GM21390 (cell line): ENCODE results near the gene WIZ.

ENCODE experiments used
- ATAC-seq: cut with Tn5 transposase; IDR thresholded peaks from one replicate; pipeline ENCODE4 v1.9.1; 2021; ENCODE audit not compliant: unreplicated experiment

WIZ gene

DNA sequence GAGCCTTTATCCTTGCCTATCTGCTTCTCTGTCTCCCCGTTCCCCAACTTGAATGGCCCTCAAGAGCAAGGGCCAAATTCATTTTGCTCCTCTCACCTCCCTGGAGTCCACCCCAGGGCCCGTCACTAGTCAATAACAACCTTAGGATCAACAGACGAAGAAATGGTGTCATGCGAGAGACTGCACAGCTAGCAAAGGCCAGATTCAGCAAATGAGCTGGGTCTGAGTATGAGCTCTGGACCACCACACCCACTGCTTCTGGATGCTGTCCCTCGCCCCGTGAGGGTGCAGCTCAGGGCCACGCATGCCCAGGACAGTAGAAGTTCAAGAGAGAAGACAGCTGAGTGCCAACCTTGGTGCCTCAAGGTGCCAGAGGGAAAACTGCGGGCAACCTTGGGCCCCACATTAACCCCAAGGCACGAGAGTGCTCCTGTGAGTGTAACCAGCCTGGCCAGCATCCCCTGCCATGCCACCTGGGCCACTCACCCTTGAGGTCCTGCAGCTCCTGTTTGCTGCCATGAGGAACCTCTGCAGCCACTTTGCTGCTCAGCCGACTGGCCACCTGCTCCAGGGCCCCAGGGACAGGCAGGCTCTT, 19.1 kb downstream of the WIZ start:
- ATAC-seq, result no peak

DNA sequence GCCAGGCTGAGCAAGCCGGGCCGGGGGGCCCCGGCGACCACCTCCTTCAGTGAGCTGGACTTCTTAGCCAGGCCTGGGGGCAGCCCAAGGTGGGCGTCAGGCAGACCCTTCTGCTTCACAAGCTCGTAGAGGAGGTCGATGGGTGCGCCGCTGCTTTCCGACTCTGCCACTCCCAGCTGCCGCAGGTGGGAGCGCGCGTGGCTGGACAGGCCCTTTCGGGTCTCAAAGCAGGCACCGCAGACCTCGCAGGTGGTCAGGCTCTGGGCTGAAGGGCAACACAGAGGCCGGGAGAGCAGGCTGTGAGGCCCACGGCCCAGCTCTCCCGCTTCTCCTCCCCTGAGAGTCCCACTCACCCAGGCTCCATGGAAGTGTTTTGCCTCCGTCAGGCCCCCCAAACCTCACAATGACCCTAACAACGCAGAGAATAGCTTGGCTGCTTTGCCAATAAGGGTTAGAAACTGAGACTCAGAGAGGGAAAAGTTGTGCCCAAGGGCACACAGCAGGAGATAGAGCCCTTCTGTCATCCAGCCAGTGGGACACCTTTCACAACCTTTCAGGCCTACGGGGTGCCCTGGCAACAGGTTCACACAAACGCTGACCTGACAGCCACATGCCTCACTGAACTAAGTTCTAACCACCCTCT, 19.8 kb downstream of the WIZ start:
- no peak for ATAC-seq

DNA sequence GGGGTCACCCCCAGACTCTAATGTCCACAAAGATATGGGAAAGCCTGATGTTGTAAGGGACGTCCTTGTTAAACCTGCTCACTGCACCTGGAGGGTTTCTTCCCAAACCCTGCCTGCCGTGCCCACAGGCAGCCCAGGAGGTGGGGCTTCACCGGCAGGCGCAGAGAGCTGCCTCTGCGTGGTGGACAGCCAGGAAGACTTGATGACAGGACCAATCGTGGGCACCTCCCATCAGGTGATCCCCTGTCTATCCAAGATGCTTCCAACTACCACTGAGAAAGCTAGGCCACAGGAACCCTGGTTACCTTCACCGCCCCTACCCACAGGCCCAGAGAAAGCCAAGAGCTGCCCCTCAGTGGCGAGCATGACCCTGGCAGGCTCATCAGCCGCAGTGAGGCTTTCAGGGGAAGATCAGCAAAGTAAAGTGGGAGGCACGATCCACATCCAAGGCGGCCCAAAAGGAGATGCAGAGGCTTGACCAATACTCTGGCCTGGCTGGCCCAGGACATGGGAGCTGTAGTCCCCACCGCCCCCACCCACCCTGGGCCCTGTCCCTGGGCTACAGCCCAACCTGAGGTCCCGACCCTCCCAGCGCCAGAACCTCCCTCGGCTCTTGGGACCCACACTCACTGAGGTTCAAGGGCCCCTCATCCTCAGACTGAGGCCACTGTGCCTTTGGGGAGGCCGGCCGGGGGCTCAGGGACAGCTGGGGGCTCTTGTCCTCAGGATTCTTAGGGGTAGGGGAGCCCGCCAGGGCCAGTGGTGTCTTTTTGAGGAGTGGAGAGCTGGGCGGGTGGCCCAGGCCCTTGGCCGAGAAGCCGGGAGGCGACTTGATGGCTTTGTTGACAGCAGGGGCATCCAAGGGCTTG, 20.6 kb downstream of the WIZ start:
- ATAC-seq, result no peak

DNA sequence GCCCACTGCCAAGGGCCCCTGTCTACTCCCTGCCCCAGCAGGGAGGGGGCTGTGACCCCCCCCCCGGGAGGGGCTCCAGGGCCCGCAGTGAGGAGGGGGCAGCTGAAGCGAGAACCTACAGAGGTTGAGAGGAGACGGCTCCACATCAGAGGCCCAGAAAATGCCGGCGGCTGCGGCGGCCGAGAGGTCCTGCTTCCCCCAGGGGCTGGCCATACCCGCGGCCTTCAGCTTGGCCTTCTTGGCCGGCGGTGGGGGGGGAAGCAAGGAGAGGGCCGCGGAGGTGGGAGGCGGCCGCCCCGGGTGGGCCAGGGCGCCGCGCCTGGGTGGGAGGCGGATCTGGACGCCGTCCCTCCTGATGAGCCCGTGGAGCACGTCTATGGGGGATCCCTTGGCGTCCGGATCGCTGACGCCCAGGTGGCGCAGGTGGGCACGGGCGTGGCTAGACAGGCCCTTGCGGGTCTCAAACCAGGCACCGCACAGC, 21.7 kb downstream of the WIZ start:
- ATAC-seq, result no peak

DNA sequence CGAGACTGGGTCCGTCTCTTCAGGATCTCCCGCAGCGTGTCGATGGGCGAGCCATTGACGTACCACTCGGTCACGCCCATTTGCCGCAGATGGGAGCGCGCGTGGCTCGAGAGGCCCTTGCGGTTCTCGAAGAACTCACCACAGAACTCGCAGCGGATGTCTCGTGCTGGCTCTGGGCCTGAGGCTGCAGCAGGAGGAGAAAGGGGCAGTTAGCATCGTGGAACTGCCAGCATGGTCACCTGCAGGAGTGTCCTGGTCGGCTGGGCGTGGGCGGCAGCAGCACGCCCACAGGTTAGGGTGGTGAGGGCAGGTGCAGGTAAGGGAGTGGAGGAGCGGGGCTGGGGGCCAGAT, 22.4 kb downstream of the WIZ start:
- no peak for ATAC-seq

DNA sequence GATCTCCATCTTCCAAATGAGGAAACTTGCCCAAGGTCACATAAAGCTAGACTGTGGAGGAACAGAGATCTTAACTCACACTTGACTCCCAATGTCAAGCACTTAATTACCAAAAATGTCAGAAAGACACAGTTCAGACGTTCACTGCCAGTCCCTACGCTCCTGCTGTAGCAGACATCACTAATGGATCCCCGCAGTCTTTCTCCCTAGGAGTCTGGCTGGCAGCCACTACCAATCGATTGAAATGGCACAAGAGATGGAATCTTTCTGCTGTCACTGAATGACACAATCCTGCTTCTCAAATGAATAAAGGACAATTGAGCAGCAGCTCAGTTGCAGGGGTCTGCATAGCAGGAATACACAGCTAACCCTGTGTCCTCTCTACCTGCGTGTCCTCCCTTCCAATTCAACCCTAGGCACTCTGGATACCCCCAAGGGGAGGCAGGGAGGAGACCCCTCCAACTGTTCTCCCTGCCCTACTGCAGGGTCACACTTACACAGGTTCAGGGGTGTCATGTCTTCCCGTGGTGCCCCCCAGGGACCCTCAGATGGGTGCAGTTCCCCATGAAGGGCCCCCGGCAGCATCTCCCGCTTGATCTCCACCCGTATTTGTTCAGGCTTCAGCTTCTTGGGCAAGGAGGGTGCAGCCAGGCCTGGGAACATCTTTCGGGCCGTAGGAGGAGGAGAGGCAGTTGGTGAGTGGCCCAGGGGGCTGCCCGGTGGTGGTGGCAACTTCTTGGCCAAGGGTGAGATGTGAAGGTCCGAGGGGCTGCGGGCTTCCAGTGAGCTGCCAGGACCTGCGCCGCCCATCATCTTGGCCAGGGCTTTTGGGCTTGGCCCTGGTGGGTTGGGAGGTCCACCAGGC, 23.0 kb downstream of the WIZ start:
- no peak for ATAC-seq

DNA sequence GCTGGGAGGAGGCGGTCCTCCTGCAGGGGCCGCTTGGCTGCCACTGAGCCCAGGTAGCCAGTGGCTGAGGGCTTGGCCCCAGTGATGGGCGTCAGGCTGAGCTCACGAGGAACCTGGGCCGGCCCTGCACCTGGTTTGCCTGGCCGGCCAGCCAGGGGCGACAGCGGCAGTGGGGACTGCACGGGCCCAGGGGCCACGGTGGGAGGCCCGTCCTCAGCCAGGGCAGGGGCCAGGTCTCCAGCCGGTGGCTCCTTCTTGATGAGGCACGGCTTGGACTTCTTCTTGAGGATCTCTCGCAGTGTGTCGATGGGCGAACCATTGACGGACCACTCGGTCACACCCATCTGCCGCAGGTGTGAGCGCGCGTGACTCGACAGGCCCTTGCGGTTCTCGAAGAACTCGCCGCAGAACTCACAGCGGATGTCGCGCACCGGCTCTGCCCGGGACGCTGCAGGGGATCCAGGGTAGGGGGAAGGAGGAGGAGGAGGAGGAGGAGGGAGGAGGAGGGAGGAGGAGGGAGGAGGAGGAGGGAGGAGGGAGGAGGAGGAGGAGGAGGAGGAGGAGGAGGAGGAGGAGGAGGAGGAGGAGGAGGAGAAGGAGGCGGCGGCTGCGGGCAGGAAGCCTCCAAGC, 24.3 kb downstream of the WIZ start:
- ATAC-seq, result no peak

DNA sequence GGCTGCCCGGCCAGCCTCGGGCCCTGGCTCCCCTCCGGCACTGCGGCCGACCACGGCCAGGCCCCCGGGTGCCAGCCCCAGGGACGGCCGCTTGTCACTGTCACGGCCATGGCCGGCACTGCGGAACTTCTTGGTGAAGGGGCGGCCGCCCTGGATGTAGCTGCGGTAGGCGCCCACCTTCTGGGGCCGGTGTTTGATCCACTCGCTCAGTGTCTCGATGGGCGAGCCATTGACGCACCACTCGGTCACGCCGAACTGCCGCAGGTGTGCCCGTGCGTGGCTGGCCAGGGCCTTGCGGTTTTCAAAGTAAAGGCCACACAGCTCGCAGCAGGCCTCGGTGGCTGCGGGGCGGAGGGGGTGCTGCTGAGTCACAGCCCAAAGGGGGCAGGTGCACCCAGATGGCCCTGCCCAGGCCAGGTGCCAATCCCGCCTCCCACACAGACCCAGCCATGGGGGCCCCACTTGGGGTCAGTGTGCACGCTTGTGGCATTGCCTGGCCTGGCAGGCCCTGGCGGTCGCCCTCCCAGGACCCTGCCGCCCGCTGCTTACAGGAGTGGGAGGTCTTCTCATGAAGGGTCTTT, 25.0 kb downstream of the WIZ start:
- ATAC-seq, result no peak

DNA sequence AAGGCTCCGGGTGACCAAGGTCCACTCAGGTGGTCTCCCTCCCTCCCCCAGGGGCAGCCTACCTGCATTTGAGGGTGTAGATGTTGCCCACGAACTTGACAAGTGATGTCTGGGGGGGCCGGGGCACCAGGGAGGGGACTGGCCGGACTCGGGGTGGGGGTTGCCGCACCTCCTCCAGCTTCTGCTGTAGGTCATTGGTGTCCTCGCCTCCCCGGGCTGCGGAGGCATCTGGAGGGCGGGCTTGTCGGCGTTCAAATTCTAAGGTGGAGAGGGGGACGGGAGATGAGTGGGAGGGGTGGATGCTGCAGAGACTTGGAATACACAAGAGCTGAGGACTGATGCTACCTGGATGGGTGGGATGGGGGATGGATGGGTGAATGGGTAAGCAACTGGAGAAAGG, 25.6 kb downstream of the WIZ start:
- no peak for ATAC-seq

DNA sequence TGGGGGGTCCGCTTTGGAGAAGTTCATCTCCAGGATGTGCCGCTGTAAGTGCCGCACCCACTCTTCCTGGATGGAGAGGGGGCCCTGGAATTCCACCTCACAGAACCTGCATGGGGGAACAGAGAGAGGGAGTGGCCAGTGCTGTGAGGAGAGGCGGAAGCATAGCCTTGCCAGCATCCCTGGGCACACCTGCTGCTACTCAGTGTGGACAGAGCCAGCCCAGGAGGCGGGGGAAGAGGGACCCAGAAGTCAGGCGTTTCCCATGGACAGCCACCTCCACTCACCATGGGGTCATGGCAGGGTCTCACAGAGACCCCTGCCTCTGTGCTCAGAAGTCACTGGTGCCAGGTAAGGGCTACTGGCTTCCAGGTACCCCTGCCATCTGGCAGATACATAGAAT, 26.6 kb downstream of the WIZ start:
- ATAC-seq, result no peak

DNA sequence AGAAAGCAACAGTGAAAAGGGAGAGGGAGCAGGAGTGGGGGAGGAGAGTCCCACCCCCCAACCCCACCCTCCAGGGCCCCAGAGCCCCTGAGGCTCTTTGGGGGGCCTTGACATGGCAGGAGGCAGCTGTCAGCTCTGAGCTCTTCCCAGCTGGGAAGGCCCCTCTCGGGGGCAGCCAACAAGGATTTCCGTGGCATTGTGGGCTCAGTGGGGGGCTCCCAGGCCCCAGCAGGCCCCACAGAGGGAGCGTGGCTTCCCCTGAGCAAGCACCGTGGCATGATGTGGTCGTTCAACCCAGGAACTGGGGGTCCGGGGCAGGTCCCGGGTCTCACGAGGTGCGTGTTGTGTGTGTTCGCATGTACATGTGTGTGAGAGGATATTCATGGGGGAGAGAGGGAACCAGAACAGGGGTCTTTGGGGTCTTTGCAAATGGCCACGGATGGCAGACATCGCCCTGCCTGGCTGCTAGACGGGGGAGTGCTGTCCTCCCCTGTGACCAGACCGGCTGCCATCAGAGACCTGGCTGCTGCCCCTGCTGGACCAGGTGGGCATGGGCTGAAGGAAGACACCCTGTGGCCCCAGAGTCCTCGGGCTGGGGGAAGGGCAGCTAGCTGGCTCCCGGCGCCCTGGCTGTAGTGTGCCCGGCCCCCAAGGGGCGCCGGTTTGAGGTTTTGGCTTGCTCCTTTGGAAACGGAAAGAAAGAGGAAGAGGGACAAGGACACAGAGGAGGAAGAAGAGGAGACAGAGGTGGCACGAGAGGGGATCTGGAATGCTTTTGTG, 27.3 kb downstream of the WIZ start:
- no peak for ATAC-seq

DNA sequence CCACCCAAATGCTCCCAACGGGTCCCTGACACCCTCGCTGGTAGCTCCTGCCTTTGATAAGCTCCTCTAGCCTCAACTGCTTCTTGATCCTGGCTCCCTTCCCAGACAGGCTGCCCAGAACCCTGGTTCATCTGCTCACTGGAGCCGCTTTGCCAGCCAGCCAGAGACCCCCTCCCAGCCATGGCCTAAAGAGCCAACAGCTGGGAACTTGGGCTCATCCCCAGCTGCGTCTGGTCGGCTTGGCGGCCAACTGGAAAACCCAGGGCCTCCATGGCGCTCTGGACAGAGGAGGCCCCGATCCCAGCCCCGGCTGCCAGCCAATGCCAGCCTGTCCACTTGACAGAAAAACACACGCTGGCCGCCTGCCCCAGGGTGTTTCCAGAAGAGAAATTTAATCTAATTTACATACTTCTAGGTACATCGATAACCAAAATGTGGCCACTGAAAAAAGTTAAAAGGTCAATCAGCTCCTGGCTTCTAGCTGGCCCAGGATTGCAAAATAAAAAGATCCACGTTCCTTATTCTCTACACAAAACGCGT, 28.0 kb downstream of the WIZ start:
- ATAC-seq, result no peak

DNA sequence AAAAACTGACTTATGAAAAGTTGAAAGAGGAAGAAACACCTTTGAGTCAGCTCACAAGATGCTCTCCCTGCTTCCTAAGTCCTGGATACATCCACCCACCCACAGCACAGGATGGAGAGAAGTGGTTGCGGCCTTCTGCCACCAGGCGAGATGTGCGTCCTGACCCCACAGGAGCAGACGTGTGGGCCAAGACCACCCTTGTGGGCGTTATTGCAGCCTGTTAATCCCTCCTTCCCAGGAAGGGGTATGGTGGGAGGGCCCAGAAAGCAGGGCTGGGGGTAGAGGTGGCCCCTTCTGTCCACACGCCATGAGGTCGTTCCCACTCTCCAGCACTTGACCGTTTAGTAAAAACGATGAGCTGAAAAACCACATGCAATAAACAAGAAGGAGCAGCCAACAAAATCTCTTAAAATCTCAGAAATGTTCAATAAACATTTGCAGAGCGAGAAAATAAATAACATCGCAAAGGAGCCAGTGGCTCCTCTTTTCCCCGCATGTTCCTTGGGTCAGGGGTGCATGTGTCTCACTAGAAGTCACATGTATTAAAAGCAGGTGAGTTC, 28.5 kb downstream of the WIZ start:
- ATAC-seq, result no peak

DNA sequence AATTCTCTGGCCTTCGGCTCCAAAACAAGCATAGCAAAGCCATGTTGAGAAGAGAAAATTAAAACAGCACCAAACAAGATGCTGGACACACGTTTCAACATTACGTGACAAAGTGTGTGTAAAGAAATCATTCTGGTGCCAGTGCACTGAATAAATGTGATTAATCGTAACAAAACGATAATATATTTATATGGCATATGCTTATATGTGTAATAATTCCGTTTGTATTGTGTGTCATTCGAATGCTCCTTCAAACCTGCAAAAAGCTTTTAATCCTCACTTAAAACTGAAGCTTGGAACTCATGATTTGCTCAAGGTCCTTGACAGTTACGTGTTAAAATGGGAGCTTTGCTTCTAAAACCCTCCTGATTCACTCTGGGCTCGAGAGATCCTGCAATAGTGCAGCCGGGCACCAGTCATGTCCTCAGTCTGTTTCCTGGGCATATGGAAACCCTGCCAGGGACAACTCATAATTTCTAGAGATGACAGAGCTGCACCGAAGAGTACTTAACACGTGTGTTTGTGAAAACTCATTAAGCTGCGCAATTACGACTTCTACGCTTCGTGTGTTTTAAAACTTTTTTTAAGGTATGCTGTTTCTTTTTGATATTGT, 30.2 kb downstream of the WIZ start:
- ATAC-seq, result no peak

DNA sequence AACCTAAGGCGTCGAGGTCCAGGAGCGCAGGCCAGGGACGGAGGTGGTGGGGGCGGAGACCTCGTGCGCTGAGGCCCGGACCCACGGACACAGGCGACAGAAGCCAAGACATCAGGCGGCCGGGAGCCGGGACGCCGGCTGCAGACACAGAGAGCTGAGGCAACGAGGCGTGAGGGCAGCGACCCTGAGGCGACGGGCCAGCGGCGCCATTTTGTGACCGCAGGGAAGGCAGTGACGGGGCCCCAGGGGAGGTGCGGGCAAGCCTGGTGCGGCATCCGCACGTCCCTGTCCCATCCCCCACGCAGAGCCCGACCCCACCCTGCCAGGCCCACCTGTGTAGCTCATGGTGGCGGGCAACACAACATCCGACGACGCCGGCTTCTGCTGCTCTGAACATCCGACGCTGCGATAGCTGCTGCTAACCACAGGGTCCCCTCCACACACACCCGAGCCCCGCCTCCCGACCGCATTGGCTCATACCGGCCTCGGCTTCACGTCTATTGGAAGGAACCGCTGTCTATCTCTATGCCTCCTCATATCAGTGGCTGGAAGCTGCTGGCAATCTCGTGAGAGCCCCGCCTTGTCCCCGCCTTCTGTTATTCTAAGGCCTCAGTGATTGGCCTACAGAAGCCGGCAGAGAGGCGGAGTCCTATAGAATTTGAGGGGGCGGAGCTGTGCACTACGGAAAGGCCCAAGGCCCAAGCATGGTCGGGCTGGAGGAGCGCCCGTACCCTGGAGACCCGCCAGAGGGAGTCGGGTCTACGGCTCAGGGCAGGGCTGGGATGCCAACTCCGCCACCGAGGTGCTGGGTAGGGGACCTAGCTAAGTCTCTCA, 31.0 kb downstream of the WIZ start, which contains the start of gene AKAP8L:
AKAP8L (minus strand) TSS at position 410 of the 834 bp plus-strand sequence; CDS start at position 345, 65 bp downstream.
- peak; percentile 92 for ATAC-seq

DNA sequence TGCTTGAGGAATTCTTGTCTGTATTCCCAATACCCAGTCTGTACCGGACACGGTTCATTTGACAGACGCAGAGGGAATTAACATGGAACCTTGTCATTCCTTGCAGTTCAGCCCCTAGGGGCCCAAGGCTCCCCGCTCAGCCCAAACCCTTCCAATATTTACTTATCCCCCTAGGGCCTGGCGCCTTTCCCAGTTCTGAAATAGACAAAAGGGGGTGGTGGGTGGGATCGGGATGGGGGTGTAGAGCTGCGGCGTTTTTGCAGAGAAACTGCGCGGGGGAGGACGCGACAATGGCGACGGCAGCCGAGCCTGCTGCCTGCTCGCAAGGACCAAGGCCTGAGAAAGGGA, 31.6 kb downstream of the WIZ start:
- no peak for ATAC-seq

DNA sequence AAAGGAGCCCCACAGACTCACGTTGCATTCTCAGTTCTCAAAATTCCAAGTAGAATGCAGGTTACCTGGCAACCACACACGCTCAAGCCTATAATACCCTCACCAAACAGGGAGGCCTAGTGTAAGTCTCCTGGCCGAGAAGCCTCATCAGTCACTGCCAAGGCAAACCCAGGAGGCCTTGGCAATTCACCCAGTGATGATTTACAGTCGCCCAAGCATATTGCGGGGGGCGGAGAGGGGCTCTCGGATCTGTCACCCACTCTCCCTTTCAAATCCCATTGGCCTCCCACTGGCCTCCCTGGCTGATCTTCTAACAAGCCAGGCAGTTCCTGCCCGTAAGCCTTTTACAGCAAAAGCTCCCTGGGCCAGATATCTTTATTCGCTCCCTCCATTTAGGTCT, 32.1 kb downstream of the WIZ start:
- ATAC-seq, result no peak

DNA sequence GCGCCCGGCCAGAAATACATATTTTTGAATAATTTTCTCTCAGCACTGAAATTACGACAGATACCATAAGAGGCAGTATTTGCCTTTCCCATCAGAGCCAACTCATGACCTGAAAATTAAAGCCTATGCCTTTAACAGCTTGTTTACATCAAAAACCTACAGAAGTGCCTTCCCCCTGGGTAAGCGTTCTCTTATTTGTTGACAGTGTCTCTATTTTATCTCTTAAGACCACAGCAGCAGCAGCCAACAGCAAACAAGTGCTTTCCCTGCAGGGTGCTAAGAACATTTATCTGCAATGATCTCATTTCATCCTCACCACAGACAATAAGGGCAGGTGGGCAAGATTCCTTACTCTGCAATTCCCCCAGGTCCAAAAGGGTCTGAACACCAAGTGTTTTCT, 36.9 kb downstream of the WIZ start:
- no peak for ATAC-seq
